GM19463 (cell line): ENCODE results near the gene JARID2.

ENCODE experiments used
- ATAC-seq: cut with Tn5 transposase; IDR thresholded peaks from one replicate; pipeline ENCODE4 v1.9.1; 2021; ENCODE audit warnings: mild to moderate bottlenecking, moderate library complexity; ENCODE audit not compliant: unreplicated experiment

The JARID2 gene

DNA sequence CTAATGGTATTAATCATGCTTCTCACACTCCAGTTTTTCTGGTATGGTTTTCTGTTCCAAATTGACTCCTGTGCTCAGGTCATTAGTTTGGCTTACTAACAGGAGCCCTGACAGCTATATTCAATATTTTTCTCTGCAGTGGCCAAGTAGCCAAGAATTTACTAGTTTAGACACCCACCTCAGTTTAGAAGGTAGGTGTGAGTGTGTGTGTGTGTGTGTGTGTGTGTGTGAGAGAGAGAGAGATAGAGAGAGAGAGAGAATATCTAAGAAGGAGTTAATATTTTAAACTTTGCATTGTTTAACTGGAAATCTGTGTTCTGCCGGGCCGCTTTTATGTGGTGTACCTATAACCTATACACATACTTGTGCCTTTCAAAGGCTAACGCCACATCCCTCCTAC, 18.5 kb downstream of the JARID2 start:
- ATAC-seq = no peak

DNA sequence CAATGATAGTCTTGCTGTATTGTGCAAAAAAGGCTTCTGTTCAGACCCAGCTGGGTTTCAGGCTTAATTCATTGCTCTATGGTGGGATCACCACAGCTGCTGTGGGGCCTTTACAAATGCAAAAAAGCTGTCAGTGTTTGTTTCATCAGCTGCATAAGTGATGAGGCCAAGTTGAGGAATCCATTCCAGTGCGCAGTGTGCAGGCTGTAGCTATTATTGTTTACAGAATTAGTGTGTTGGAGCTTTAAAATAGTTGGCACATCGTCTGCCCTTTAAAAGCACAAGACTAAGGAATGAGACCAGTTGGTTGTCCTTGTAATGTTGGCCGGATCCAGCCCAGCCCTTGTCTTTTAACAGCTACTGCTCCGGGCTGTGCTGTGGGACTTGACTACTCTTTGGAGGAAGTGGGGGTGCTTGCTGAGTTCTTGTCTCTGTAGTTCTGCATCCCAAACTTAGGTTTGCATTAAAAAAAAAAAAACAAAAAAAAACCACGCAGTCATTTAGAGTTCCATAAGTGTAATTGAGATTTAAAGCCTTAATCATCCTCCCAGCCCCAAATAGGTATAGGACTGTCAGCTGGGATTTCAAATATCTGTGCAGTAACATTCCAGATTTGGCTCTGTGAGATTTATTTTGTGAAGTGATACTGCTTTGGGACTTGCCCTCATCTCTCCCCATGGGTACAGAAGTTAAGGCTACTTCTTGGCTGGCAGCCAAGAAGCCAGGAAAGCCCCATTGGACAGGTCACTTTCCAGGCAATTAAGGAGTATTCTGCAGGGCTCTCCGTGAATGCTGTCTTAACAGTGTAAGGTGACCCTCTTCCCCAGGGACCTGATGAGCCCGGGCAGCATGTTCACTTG, 19.3 kb downstream of the JARID2 start:
- ATAC-seq = no peak

DNA sequence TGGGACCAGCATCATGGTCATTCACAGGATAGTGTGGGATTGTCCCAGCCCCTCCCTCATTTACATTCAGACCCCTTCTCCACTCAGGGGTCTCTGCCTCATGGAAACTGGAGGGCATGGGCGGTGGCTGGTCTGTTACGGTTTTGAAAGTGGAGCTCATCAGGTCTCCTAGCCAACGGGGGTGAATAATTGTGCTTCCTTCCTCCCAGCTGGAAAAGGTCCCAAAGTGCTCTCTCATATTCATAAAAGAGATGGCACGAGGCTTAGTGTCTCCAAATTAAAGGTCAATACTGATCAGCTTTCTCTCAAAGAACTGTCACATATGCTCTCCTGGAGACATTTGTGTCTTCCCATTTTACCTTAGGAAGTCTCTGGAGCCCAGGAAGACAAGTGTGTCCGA, 19.9 kb downstream of the JARID2 start:
- ATAC-seq = no peak

DNA sequence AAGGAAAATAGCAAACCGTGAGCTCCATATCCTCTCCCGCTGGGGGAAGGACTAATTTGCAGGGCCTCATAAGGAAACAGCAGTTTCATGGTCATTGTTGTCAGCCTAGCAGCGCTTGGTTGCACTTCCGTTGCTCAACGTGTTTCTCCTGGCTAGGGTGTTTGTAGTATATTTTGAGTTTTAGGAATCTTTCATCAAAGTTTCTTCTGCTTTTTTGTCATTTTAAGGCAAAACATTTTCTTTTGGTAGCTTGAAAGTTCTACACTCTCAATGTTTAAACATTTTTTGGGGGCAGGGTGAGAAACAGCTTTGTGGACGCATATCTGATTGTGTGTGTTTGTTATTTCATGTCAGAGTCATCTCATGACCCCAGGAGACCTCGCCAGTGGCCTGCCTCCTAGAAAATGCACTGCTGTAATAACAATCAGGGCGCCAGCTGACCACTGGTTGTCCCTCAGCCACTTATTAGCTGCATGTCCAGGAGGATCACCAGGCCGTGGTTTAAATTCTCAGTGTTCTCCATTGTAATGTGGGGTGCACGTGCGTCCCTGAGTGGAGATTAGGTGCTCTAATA, 20.6 kb downstream of the JARID2 start:
- ATAC-seq = no peak

DNA sequence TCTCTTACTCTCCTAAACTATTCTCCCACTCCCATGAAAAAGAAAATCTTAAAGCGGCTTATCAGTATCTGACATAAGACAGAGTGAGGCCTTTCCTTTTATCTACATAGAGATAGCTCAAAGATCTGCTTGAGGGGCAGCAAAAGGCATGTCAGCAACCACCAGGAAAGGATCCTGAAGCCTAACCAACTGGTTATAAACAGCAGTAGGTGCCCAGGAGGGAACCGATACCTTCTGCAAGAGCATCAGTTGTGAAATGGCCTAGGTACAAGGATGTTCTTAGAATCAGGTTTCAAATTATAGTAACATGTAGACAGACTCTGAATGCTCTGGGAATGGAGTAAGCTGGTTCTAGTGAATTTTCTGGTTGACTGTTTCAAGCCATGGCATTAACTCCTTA, 21.4 kb downstream of the JARID2 start:
- ATAC-seq = no peak

DNA sequence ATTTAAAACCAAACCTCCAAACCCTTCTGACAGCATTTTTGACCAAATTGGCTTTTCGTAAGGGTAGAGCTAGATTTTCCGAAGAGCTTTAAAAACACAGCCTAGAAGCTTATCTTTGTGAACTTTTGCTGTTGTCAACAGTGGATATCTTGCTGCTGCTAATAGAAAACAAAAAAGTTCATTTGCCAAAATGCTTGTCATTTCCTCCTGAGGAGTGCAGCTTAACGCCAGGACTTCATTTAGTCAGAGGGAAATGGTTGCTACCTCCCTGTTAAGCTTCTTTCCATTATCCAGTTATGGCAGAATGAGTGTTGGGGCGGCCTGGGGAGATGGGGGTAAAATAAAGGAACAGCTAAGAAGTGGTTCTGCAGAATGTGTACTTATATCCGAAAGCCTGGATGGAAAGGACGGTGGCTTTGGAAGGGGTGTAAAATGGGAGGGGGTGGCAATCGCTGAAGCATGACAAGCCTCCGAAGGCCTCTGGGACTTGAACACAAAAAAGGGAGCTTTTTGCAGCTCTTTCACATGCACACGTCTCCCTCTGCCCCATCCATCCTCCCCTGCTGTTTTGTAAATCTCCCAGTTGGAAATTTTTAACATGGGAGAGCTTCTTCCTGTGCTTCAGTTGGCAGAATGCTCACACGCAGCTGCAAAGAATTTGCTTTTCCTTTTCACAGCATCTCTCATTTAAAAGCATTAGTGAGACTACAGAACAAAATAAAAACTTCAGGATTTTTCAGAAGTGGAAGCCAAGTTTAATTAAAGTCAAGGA, 22.5 kb downstream of the JARID2 start:
- ATAC-seq = no peak

DNA sequence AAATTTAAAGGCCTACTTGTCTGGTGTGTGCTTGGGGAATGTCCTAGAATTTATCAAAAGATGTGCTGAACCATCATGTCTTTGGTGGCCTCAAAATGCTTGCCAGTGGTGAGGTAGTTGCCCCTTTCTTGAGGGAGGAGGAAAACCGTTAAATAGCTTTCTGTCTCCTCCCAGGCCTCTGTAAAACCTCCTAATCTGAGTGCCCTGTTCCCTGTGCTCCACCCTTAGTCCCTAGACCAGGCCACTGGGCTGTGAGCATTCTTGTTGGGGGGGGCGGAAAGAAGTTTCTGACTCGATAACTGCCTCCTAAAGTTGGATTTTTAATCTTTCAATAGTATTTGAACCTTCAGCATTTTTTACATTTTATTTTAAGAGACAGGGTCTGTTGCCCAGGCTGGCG, 23.1 kb downstream of the JARID2 start:
- ATAC-seq = no peak

DNA sequence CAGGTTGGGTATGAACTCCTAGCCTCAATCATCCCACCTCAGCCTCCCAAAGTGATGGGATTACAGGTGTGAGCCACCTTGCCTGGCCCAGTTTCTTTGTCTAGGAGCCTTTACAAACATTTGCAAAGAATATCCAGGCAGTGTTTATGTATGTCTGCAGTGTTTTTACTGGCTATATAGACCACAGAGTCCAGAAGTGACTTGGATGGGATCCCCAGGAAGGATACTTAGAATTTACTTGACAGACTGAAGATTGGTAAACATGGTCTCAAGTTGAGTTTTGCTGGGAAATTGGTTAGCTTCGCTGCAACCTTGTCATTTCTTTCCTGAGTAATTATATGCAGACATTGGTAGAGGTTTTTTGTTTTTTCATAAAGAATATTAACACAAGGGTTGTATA, 23.8 kb downstream of the JARID2 start:
- no peak for ATAC-seq

DNA sequence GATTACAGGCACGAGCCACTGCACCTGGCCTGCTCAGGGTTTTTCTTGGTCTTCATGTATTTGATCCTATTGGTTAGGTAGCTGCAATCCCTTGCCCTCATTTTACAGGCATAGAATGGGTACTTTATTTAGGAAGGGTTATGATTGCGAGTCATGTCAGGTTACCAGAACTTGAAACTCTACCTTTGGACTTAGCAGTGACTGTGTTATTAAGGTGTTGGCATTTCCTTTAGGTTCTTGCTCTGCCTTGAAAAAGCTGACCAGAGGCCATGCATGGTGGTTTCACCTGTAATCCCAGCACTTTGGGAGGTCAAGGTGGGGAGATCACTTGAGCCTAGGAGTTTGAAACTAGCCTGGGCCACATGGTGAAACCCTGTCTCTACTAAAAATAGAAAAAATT, 24.5 kb downstream of the JARID2 start:
- ATAC-seq = no peak

DNA sequence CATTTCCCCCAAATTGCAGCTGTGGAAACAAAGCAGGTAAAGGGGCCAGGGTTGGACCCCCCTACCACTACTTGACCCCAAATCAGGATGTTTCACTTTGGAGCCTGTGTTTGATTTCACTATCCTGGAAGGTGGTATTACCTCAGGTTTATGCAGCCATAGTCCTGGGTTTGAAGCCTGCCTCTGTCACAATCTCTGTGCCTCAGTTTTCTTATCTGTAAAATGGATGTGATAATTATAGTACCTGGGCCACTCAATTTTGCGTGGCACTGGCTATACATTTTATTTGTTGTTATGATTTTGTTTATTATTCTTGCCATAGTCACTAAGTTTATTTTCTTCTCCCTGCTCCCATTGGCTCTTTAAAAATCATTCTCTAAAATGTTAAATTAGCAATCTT, 26.7 kb downstream of the JARID2 start:
- no peak for ATAC-seq

DNA sequence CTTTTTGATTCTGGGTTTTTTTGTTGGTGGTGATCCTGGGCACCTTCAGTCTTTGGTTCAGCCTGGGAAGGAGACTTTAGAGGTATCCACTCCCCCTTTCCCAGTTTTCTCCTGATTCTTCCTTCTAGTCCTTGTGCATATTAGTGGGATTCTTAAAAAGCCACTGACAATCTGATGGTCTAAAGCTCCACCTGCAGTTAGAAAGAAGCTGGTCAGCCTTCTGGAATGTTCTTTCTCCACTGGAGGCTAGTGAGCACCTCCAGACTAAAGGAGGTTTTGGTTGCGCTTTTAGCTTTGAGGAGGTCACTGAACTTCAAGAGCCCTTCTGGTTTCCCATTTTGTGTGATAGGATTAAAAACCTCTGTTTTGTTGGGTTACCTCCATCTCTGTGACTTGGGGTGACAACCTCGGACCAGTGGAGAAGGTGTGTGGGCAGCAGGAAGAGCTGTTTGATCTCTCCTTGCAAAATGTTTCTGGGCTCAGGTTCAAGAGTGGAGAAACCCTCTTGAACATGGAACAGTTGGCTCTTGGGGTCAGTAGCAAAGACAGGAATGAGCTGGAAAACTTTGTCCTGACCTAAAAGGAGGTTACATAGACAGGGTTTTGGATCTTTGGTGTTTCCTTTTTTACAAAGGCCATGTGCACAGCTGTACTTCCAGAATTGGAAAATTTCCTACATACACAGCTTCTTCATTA, 29.0 kb downstream of the JARID2 start:
- ATAC-seq = no peak

DNA sequence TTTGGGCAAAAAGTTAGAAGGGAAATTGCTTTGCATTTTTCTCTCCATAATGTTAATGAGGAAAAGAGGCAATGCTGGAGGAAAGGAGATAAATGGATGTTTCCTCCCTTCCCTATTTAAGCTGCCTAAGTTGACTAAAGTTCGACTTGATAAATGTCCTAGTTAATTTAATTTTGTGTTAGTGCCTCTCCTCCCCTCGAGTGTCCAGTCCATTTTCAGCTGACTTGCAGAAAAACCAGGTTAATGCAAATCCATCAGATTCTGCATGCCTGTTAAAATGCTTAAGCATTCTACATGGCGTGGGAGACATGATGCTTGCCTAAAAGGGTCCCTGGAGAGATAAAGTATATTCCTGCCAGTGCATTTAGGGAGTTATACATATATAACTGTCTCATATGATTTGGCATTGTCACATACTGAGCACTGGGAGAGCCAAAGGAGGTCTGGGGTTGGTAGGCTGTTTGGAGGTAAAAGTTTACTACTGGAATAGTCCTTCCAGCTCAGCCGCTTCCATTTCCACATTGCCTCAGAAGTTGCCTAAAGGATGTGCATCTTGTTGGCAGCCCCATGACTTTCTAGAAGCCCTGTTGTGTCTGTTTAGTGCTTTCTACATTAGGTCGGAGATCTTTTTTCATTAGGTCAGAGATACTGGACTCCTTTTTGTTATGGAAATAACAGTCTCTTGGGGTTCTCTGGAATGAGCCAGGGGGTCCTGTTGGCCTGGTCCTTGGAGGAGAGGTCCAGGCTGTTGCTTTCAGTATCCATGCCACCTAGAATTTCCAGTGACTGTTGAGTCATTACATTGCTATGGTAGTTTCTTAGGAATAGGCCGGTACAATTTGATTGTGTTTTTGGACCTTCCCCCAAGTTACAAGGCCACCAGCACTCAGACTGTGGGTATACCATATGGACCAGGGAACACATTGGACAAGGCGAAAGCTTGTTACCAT, 30.4 kb downstream of the JARID2 start:
- ATAC-seq = no peak

DNA sequence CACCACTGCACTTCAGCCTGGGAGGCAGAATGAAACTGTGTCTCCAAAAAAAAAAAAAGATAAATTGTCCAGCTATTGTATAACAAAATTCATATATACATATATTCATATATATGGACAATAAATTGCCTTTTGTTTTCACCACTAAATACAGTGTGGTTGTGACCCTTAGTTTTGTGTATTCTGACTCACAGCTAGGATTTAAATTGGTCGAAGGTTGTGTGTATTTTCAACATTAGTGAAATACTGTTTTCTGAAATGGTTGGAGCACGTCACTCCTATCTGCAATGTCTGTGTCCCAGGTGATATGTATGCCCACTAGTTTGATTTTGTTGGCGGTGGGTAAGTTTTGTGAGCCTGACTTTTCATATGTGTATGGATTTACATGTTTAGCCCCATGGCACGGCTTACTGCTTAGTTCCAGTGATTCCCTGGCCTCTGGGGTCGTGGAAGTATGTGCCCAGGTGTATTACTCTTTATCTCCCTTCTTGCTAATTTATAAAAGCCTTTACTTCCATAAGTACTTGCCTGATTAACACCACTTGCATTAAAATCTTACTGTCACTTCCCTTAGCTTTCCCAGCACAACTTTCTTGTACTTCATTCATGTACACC, 33.3 kb downstream of the JARID2 start:
- no peak for ATAC-seq

DNA sequence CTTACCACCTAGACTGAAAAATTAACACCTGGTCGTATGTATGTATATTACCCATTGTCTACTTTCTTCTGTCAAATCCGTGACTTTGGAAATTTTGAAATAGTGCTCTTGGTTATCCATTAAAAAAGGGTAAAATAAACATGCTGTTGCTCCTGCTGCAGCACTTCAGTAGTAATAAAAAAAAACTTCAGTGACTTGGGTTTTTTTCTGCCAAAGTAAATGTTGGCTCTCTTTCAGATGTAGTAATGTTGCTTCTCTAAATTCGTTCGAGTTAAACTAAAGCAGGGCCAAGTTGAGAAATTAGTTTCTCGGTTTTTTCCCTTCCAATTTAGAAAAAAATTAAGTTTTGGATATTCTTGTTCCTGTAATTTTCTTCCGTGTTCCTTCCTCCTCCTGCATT, 34.2 kb downstream of the JARID2 start:
- ATAC-seq = no peak

DNA sequence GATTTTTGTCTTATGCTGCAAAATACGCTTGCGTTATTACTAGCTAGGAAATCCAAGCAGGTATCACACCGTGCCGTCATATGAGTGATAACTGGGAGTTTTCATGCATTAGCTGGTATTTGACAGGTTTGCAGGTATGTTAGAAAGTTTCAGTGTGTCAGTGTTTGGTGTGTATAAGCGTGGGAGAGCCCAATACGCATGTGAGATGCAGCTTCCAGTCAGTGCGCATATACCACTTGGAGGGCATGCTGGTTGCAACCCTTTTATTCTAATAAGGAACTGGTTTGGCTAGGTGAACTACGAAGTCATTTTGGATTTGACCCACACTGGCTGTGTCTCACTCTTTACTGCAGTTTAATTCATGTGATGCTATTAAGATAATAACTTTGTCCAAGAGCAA, 35.1 kb downstream of the JARID2 start:
- no peak for ATAC-seq

DNA sequence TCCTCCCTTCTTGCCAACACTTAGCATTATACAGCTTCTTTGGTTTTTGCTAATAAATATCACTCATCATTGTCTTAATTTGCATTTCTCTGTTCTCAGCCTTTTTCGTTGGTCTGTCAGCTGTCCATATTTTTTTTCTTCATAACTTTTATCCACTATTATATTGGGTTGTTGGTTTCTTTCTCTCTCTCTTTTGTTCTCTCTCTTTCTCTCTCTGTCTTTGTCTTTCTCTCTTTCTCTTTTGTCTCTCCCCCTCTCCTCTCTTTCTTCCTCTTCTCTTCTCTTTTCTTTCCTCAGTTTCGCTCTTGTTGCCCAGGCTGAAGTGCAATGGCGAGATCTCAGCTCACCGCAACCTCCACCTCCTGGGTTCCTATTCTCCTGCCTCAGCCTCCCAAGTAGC, 36.5 kb downstream of the JARID2 start:
- no peak for ATAC-seq

DNA sequence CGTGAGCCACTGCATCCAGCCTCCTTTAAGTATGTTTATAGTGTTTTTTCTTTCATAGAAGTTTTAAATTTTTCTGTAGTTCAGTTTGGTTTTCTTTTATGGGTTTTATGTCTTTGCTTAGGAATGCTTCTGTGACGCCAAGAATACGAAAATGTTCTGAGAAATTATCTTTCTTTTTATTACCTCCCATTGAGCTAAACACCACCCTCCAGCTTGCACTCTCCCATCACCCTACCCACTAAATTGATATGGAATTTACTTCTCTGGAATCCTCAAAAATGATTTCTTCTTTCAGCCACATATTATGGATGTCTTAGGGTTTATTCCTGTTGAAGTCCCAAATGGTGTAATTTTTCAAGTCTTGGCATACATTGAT, 38.1 kb downstream of the JARID2 start:
- no peak for ATAC-seq

DNA sequence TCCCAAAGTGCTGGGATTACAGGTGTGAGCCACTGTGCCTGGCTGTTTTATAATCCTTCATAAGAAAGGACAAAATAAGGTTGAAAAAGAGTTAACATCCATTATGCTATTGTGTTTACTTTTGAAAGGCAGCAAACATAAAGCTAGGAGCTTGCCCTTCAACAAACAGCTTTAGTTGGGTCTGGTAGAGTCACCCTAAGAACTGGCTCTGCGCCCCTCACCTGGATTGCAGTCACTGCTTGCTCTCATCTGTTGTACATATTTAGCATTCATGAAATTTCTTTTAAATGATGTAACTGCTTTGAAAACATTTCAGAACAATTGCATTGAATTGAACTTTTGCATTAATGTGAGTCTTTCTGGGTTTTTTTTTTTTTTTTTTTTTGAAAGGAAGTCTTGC, 38.9 kb downstream of the JARID2 start:
- no peak for ATAC-seq

DNA sequence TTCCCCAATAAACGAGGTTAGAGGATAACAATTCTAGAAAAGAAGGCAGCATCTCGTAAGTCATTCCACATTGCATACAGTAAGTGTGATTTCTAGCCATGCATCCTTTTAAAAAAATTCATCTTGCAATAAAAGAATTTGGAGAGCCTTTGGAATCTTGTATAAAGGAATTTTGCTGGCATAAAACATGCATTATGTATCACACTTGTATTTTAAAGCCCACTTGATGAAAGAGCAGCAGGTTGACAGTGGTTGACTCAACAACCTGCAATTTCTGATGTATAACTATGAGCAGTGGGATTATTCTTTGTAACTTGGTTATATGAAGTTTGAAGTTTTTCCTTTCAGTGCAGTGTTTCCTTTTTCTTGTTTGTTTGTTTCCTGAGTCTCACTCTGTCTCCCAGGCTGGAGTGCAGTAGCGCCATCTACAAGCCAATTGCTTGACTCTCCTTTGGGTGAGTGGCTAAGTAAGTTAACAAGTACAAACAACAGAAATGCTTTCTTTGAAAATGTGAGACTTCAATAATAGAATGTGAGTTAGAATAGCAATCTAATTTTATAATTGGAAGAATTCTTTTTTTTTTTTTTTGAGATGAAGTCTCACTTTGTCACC, 39.9 kb downstream of the JARID2 start:
- no peak for ATAC-seq
